GM18951 (cell line): Measurements from ENCODE around the gene ADGRE1.

Source experiments
- POLR2A ChIP-seq: IDR thresholded peaks from 4 replicates; pipeline ENCODE4 v1.6.1; 2011; ENCODE audit warnings: mild to moderate bottlenecking; ENCODE audit not compliant: insufficient read length, insufficient read depth; ENCODE audit errors: extremely low read depth
- in situ Hi-C: fragments of 300-500 bp; cut with MboI; formaldehyde crosslinking; loops from one replicate; pipeline ENCODE4 v1.12.0; 2022; ENCODE audit warnings: low sequenced_read_pairs, mixed read lengths, inconsistent platforms; ENCODE audit not compliant: unreplicated experiment

ADGRE1 gene

GRCh38 chr19:6952956-6953355, 65.6 kb downstream of the ADGRE1 start:
- in situ Hi-C loops = no loop called here
- TF ChIP-seq POLR2A = no peak

- TF ChIP-seq POLR2A = no peak
- in situ Hi-C loops = no loop called here
Measured at GRCh38 chr19:6955082-6955481, 67.7 kb downstream of the ADGRE1 start.

GRCh38 chr19:6956573-6956972, 69.2 kb downstream of the ADGRE1 start:
- in situ Hi-C loops = no loop called here

GRCh38 chr19:6958791-6959190, 71.4 kb downstream of the ADGRE1 start:
- in situ Hi-C loops = no loop called here
- TF ChIP-seq POLR2A = no peak

More at GRCh38 chr19:6956573-6956972, 69.2 kb downstream of the ADGRE1 start:
- no peak for TF ChIP-seq POLR2A

- in situ Hi-C loops = no loop called here
- no peak for TF ChIP-seq POLR2A
Measured at GRCh38 chr19:6963244-6963852, 76.0 kb downstream of the ADGRE1 start.

- in situ Hi-C loops = no loop called here
- no peak for TF ChIP-seq POLR2A
Measured at GRCh38 chr19:6963937-6964336, 76.6 kb downstream of the ADGRE1 start.

GRCh38 chr19:6967967-6968366, 80.6 kb downstream of the ADGRE1 start:
- no peak for TF ChIP-seq POLR2A
- in situ Hi-C loops = no loop called here

GRCh38 chr19:6969490-6969889, 82.1 kb downstream of the ADGRE1 start:
- TF ChIP-seq POLR2A = no peak
- in situ Hi-C loops = no loop called here

GRCh38 chr19:6970021-6970420, 82.6 kb downstream of the ADGRE1 start:
- in situ Hi-C loops = no loop called here
- TF ChIP-seq POLR2A = no peak

- in situ Hi-C loops = no loop called here
- TF ChIP-seq POLR2A = no peak
Measured at GRCh38 chr19:6970443-6970842, 83.1 kb downstream of the ADGRE1 start.

- TF ChIP-seq POLR2A = no peak
- in situ Hi-C loops = no loop called here
Measured at GRCh38 chr19:6971366-6971765, 84.0 kb downstream of the ADGRE1 start.

- no peak for TF ChIP-seq POLR2A
- in situ Hi-C loops = no loop called here
Measured at GRCh38 chr19:6976197-6976596, 88.8 kb downstream of the ADGRE1 start.

- TF ChIP-seq POLR2A = no peak
- in situ Hi-C loops = no loop called here
Measured at GRCh38 chr19:6979399-6979798, 92.0 kb downstream of the ADGRE1 start.

GRCh38 chr19:6983448-6983847, 96.1 kb downstream of the ADGRE1 start:
- in situ Hi-C loops = no loop called here
- no peak for TF ChIP-seq POLR2A

GRCh38 chr19:6987850-6988249, 100.5 kb downstream of the ADGRE1 start:
- TF ChIP-seq POLR2A = no peak
- in situ Hi-C loops = no loop called here
